ENCODE measurements around the gene PPRC1.

DNA sequence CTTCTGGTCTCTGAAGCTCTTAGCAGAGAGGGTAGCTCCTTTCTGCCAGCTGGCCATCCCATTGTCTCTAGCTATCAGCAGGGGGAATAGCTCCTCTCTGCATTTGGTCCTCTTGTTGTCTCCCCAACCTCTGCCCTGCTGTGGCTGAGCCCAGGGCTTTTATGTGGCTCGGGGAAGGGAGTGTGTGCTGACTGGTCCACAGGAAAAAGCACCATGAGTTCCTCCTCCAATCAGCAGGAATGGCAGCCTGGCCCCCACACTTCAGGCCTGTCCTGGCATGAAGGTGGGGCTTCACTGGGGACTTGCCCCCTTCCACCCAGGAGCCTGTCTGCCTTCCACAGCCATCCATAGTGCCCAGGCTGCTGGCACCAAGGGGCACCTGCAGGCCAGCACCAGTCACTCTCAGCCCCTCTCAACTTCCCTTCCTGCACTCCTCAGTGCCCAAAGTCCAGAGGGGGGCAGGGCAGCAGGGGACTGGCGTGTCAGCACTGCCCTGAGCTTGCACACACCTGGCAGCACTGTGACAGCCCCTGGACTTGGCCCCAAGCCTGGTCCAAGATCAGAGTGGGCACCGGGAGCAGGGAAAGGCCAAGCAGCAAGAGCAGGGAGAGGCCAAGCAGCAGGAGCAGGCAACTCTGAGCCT lies 55.6 kb downstream of the PPRC1 start:
- TF ChIP-seq, protein P1, sequence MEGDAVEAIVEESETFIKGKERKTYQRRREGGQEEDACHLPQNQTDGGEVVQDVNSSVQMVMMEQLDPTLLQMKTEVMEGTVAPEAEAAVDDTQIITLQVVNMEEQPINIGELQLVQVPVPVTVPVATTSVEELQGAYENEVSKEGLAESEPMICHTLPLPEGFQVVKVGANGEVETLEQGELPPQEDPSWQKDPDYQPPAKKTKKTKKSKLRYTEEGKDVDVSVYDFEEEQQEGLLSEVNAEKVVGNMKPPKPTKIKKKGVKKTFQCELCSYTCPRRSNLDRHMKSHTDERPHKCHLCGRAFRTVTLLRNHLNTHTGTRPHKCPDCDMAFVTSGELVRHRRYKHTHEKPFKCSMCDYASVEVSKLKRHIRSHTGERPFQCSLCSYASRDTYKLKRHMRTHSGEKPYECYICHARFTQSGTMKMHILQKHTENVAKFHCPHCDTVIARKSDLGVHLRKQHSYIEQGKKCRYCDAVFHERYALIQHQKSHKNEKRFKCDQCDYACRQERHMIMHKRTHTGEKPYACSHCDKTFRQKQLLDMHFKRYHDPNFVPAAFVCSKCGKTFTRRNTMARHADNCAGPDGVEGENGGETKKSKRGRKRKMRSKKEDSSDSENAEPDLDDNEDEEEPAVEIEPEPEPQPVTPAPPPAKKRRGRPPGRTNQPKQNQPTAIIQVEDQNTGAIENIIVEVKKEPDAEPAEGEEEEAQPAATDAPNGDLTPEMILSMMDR (IDR thresholded peaks at IDR 0.05): no peak
- TF ChIP-seq POLR2AphosphoS5 (IDR thresholded peaks at IDR 0.05; ENCODE audit: low read depth, low read length): no peak
- TF ChIP-seq, protein P2, sequence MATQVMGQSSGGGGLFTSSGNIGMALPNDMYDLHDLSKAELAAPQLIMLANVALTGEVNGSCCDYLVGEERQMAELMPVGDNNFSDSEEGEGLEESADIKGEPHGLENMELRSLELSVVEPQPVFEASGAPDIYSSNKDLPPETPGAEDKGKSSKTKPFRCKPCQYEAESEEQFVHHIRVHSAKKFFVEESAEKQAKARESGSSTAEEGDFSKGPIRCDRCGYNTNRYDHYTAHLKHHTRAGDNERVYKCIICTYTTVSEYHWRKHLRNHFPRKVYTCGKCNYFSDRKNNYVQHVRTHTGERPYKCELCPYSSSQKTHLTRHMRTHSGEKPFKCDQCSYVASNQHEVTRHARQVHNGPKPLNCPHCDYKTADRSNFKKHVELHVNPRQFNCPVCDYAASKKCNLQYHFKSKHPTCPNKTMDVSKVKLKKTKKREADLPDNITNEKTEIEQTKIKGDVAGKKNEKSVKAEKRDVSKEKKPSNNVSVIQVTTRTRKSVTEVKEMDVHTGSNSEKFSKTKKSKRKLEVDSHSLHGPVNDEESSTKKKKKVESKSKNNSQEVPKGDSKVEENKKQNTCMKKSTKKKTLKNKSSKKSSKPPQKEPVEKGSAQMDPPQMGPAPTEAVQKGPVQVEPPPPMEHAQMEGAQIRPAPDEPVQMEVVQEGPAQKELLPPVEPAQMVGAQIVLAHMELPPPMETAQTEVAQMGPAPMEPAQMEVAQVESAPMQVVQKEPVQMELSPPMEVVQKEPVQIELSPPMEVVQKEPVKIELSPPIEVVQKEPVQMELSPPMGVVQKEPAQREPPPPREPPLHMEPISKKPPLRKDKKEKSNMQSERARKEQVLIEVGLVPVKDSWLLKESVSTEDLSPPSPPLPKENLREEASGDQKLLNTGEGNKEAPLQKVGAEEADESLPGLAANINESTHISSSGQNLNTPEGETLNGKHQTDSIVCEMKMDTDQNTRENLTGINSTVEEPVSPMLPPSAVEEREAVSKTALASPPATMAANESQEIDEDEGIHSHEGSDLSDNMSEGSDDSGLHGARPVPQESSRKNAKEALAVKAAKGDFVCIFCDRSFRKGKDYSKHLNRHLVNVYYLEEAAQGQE (IDR thresholded peaks at IDR 0.05; ENCODE audit: insufficient read depth in 1 of 2, low read depth in 2 of 2, low read length in 1 of 2): no peak
- no peak for TF ChIP-seq SIN3A (IDR thresholded peaks at IDR 0.05; ENCODE audit: borderline replicate concordance, insufficient read depth, low read depth, low read length)
